Panc1 (cell line): ENCODE data around the gene RHOH.

Experiments used
- CTCF ChIP-seq: fragments of 450-650 bp; IDR thresholded peaks from 2 replicates; pipeline ENCODE4 v1.5.1; 2017; ENCODE audit warnings: mild to moderate bottlenecking
- REST ChIP-seq, 2 experiments: IDR thresholded peaks; 2 replicates each; pipeline ENCODE4 v1.6.1; 2011 to 2012; ENCODE audit warnings: low read depth in 2 of 2, control low read depth in 1 of 2, low read length in 1 of 2, mild to moderate bottlenecking in 1 of 2, moderate library complexity in 1 of 2; ENCODE audit not compliant: insufficient read depth in 1 of 2
- SIN3A ChIP-seq: IDR thresholded peaks from 2 replicates; pipeline ENCODE4 v1.6.1; 2012; ENCODE audit warnings: low read depth, mild to moderate bottlenecking, low read length, moderate library complexity, borderline replicate concordance; ENCODE audit not compliant: insufficient read depth

- TF ChIP-seq CTCF (no peak), SIN3A (no peak), REST (IDR thresholded peaks at IDR 0.05; ENCODE audit: insufficient read depth in 1 of 2, low read depth in 2 of 2, low read length in 1 of 2) (no peak)
These were observed 14.8 kb upstream of the RHOH start for GRCh38 chr4:40182001-40182400.
